GM19351 (cell line): ENCODE results near the gene IFNLR1.

Experiments used
- ATAC-seq: cut with Tn5 transposase; IDR thresholded peaks from one replicate; pipeline ENCODE4 v1.9.1; 2021; ENCODE audit warnings: mild to moderate bottlenecking, moderate library complexity; ENCODE audit not compliant: unreplicated experiment

IFNLR1 gene

DNA sequence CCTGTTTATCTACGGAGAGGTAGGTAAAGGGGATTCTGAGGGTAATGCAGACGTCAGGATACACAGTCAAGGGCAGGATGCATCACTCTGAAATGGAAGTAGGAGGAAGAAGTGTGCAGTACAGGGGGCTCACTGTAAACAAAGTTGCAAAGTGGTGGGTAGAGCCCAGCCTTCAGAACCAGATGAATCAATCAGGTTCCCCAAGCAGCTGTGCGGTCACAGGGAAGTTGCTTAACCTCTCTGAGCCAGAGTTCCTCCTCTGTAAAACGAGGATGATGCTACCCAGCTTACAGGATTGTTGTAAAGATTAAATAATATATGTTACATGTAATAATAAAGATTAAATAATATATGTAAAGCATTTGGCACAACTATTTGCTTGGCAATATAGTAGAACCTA is 61.6 kb downstream of the IFNLR1 start:
- no peak for ATAC-seq

DNA sequence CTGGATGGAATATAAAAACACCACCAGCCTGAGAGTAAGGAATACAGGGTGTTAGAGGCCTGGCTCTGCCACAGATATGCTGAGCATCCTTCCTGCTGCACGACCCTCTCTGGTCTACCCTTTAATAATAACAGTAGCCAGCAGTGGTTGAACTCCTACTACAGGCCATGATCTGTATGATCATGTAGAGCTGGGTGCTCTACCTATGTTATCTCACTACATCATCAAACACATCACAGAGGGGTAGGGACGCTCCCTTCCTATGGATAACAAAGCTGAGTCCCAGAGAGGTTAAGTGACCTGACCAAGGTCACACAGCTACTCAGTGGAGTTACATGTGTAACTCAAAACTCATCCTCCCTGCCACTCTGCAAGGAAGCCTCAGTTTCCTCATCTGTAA is 62.1 kb downstream of the IFNLR1 start:
- no peak for ATAC-seq

DNA sequence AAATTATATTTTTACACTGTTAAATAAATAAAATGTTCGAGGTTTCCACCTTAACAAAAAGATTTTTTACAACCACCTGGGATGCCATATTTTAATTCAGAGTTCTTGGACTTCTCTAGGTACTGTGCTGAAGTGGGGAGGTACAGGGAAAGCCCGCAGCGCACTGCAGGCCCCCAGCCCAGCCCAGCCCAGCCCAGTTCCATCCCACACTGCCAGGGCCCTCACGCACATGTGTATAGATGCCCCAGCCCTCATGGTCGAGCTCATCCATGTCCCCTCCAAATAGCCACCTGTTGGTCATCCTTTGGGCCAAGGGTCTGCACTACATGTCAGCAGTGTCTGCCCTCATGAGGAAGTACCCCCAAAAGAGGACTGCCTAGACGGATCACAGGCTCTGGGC is 63.5 kb downstream of the IFNLR1 start:
- no peak for ATAC-seq

DNA sequence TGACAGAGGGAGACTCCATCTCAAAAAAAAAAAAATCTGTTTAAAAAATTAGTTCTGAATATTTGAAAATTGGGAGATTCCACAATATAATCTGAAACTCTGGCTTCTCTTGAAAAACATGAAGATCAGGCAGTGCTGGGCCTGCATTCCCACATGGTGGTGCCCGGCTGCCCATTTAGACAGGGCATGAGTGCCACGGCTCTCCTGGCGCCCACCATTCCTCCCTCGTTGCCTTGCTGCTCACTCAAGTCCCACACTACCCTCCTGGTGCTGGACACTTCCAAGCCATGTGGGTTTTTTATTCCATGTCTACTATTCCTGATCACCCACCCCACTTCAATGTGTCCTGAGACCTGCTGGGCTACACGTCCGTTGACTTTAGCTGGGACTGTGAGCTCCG is 64.3 kb downstream of the IFNLR1 start:
- ATAC-seq = no peak

DNA sequence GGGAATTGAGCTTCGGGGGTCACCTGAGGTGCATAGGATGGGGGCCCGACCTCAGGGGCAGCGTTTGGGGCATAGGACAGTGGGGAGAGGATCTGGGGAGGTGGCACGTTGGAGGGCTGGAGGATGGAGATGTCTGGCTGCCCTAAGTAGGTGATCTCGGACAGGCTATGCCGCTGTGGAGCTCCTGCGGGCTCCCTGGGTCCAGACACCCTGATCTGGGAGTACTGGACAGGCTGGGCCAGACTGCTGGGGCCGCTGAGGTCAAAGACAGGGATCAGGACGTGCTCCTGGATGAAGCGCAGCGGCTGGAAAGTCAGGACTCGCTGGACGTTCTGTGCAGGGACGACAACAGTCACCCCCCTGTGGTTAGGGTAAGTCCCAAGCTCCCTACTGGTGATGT is 65.7 kb downstream of the IFNLR1 start:
- ATAC-seq = no peak

DNA sequence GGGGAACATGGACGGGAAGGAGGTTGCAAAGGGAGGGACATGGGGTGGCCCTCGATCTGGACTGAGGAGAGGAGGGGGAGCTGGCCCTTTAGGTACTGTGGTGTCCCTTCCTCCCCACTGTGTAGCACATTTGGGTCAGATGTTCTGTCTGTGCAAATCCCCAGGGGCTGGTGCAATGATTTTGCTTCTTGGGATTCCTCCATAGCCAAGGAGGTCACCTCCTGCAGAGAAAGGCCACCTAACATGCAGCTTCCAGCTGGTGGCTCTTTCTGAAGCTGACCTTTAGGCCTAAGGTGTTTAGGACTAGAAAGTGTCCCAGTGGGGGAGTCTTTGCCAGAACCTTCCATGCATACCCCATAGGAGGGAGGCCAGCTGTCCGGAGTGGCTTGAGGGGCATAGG is 66.1 kb downstream of the IFNLR1 start:
- no peak for ATAC-seq

DNA sequence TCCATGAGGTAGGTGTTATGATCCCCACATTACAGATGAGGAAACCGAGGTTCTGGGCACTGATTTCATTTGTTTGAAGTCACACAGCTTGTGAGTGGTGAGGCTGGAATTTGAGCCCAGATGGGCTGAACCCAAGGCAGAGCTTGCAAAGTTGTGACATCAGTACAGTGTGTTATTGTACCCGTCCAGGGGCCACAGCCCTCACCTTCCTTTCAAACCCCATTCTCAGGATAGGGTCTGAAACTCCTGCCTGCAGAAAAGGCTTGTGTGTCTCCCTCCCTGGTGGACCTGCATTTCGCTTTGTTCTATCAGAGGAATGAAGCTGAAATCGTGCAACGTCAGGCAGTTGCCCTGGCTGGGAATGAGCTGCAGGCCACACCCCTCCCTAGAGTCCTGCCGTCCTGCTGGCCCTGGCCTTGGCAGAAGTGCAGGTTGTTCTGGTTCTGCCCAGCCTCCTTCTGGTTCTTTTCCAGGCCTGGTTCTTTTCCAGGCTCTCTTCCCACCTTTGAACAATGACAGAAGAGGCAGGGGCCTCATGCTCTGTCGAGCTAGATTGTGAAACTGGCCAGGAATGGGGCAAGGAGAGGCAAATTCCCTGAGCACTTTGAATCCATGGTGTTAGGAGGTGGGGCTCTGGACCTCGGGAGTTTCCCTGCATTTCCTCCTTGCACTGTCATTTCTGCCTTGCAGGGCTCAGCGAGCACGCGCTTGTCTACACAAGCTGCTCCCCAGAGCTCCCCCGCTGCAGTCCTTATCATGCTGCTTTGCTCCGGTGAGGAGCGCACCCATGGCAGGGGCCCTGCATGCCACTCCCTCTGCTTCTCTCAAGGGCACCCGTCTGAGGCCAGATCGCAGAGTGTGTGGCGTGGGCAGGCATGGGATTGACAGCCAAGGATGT is 67.0 kb downstream of the IFNLR1 start:
- ATAC-seq = no peak

DNA sequence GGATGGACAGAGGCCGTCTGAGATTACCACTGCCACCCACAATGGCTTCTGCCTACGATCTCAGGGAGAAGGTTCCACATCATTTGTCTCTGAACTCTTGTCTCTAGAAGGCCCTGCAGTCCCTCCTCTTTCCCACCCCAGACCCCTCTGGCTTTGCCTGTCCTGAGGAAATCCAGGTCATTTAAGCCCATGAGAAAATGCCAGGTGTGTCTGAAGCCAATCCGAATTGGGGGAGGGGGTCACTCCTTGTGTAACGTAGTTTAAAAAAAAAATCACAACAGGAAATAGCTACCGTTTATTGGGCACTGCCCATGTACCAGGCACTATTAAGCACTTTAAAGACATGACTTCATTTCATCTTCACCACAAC is 67.6 kb downstream of the IFNLR1 start:
- ATAC-seq = no peak

DNA sequence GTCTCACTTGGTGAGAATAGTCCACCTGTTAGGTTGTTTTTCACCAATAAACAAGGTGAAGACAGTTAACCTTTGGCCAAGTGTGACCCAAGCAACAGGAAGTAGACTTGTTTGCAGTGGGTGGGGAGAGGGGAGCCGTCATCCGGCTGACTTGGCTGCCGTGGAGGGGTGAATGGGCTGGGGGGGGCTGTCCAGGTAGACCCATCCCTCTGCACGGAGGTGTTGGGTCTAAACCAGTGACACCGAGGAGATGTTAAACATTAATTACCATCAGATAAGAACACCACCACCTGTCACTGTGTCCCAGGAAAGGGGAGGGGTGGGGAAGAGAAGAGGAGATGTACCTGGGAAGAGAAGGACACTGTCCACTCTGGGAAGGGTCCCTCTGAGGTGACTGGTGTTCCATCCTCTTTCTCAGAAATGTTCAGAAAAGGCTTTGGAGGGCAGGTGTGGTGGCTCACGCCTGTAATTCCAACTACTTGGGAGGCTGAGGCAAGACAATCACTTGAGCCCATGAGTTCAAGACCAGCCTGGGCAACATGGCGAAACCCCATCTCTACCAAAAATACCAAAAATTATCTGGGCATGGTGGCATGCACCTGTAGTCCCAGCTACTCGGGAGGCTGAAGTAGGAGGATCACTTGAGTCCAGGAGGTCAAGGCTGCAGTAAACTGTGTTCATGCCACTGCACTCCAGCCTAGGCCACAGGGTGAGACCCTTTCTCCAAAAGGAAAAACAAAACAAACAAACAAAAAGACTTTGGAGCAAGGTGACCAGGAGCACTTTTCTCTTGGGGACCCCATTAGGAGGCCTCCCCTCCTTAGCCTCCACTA is 68.5 kb downstream of the IFNLR1 start:
- ATAC-seq = no peak

DNA sequence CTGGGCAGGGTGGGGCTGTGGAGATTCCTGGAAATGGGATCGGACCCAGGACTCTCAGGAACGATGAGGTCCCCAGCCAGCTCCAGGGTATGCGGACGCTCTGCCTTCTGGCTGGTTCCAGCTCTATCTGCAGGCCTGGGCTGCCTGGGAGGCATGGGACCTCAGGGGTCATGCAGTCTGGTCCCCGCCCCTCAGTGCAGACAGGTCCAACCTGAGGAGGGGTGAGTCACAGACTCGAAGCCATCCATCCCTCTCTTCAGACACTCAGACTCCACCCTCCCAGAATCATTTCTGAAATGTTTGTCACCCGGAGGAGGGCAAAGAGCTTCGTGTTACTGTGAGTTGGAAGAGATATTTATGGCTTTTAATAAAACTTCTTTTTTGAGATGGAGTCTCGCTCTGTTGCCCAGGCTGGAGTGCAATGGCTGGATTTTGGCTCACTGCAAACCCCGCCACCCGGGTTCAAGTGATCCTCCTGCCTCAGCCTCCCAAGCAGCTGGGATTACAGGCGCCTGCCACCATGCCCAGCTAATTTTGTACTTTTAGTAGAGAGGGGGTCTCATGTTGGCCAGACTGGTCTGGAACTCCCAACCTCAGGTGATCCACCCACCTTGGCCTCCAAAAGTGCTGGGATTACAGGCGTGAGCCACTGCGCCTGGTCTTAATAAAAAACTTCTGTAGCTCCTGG is 69.2 kb downstream of the IFNLR1 start:
- ATAC-seq = no peak

DNA sequence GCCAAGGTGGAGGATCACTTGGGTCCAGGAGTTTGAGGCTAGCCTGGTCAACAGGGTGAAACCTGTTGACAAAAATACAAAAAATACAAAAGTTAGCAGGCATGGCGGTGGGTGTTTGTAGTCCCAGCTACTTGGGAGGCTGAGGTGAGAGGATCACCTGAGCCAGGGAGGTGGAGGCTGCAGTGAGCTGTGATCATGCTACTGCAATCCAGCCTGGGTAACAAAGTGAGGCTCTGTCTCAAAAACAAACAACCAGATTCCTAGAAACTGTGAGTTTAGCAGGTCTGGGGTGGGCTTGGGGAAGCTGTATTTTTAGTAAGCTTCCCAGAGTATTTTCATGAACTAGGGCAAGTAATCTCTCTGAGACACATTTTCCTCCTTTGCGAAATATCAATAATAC is 70.0 kb downstream of the IFNLR1 start:
- ATAC-seq = no peak

DNA sequence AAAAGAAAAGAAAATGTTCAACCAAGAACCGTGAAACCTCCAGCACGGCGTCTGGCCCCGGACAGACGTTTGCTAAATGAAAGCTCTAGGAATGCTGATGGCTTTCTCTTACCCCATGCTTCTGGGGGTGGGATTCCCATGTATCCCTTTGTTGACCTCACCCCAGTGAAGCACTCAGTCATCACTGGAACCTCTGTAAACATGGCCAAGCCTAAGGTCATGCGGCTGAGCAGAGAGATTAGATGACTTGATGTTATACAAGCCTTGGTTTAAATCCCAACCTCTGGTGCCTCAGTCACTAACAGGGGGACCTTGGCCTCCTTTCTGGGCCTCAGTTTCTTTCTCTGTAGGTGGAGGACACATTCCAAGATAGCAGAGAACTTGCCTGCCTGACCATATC is 72.3 kb downstream of the IFNLR1 start:
- no peak for ATAC-seq

DNA sequence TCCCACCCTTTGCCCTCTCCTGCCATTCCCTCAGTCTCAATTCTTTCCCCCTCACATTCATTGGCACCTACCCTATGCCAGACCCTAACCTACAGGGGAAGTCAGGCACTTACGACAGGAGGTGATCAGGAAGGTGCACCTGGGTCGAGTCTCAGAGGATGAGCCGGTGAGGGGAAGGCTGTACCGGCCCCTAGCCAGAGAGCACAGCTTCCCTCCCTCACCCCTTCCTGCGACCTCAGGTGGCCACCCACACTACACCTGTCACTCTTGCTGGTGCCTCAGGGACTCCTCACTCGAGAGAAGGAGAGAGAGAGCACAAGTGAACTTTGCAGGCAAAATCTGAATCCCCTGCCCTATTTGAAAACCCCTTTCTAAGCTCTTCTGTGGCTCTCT is 73.5 kb downstream of the IFNLR1 start:
- ATAC-seq = no peak

DNA sequence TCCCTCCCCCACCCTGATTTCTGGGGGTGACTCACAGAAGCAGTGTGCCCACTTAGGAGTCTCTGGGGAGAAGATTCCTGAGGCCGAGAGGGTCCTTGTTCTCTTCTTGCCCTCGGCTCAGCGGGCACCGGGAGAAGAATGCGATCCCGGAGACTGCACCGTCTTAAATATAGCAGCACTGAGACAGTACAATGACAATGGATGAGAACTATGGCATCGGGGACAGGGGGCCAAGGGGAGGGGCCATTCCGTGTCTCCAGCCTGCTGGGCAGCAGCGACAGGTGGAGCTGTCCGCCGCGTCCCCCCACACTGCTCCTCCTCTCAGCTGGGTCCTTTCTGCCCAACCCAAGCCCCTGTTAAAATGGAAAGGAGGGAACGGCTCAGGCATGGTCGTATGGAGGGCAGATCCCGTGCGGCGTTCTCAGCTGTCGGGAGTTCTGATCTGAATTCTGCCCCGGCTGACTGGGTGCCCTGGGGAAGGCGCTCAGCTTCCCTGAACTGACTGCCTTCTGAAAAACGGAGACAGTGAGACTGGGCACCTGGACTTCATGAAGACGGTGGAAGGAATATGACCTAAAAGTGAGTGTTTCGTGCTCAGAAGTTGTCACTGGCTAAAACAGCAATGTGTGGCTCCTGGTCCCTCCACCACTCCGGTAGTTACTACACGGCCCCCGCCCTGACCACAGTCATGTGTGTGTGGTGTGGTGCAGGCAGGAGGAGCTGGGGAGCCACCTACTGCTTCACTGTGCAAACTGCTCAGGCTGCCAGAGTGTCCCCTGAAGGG is 74.9 kb downstream of the IFNLR1 start, which contains the start of gene MYOM3:
TSS of gene MYOM3 (minus strand) at position 140 of the 784 bp plus-strand sequence. CDS start 3,499 bp downstream, outside the sequence.
- ATAC-seq = peak; percentile 57

DNA sequence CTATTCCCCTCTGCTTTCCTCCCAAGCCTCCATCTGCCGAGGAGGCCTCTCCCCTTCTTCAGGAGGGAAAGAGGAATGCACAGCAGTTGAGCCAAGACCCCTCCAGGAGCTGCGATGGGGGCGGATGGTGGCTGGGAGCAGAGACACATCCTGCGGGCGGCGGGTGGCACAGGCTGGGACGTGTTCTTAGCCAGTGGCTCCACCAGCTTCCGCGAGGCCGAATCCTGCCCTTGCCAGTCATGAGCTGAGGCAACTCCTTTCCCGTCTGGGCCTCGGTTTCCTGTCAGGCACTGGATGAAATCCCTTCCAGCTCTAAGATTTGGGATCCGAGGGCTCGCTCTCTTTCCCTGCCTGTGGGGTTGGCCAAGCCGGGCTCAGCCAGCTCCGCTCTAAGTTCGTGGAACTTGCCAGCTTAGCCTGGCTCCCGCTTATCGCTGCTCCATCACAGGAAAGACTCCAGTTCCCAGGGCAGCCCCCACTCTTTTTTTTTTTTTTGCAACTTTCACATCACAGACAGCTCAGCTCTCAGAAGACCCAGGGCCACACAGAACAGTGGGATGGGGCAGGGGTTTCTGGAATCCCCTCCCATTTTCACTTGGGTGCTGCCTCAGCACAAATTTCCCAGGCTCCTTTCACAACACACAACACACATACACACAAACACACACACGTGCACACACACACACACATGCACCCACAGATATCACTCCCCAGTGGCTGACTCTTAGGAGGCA is 75.7 kb downstream of the IFNLR1 start:
- ATAC-seq = no peak

DNA sequence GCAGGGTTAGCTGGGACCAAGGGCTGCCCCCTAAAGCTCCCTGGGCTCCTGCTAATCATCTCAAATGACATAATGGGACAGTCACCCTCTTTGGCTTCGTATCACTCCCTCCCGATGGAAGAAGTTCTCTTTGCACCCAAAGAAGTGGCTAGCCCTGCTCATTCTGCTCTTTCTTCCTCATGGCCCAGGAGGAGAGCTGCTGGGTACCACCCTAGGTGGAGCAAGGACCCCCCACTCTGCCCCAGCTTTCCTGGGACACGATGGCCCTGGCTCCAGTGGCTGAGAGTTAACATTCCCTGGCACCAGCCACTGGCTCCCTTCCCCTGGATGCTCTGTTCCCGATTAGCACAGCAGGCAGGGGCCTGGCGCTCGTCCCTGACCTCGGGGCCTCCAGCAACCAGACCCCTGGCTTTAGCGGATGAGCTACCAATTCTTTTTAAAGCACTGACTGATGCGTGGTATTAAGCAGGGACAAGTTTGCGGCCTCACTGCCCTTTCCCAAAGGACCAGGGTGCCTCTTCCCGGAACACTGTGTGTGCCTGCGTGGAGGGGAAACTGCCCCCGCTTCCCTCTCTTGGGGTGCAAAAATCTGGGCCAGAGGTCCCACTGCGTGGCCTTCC is 76.3 kb downstream of the IFNLR1 start:
- no peak for ATAC-seq

DNA sequence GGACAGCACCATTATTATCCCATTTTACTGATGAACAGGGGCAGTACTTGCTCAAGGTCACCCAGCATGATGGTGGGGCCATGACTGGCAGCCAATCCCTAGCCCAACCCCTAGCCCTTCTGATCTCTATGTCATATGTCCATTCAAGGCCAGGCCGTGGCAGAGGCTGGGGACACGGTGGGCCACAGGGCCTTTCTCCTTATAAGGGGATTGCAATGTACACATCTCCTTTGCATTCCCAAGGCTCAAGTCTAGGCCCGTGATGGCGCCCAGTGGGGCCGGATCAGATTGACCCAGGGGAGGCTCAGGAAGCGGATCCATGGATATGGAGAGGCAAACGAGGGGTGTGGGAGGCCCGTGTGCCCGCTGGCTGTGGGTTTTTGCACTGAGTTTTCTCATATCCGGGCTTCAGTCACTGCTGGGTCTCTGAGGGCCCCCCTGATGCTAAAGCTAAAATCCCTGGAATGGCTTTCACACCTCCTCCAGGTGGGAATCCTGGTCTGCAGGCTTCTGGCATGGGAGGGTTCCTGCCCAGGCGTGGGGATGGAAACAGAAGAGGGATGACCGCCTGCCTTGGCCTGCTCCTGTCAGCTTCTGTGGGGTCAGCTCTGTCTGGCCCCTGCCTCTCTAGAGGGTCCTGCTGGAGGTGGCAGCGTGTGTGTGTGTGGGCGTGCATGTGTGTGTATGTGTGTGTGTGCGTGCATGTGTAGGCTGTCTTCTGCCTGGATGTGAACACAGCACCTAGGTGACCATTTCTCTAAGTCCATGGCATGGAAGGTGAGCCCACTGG is 77.2 kb downstream of the IFNLR1 start:
- no peak for ATAC-seq

DNA sequence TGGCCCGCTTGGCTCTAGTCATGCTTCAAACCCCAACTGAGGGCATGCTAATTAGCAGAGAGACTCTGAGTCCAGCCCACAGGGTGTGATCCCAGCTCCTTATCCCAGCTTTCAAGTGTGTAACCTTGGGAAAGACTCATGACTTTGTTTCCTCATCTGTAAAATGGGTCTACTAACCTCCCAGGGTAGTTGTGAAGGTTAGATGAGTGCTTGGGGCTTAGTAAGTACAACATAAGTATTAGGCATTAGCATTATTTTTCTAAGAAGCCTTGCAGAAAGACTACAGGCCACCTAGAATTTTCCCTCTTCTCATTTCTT is 78.0 kb downstream of the IFNLR1 start:
- no peak for ATAC-seq
